GM12864 (cell line): ENCODE results near the gene TRIM38.

ENCODE experiments used
- DNase-seq: peaks from one replicate; pipeline ENCODE4 v3.0.0-alpha.2; 2011; ENCODE audit warnings: low read depth
- H3K4me3 ChIP-seq: 2 replicates; pipeline ENCODE4 v1.5.1; 2011; ENCODE audit warnings: mild to moderate bottlenecking, low read depth, low read length, control low read depth
- TF ChIP-seq, protein P1 (sequence below): IDR thresholded peaks from 2 replicates; pipeline ENCODE4 v1.5.1; 2011; ENCODE audit warnings: low read depth, mild to moderate bottlenecking, moderate library complexity, low read length, control low read depth, inconsistent platforms; ENCODE audit errors: missing control alignments

The TRIM38 gene

DNA sequence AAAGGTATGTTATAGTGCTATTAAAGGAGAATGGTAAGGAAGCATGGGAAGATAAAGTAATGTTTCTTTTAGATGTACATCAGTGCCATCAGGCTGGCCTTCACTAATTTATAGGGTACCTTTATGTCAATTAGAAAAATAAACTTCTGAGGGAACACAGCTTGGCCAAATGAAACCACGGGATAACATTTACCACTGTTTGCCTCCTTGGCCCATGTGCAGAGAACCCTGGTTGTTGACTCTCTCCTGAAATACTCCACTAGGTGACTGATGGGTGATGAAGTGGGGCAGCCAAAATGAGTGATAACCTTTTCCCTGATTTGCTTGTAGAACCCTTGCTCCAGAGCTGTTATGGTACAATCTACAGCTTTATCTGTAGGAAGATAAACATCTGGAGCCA is 9.5 kb downstream of the TRIM38 start:
- no peak overlapping the region for H3K4me3 ChIP-seq
- TF ChIP-seq, protein P1, sequence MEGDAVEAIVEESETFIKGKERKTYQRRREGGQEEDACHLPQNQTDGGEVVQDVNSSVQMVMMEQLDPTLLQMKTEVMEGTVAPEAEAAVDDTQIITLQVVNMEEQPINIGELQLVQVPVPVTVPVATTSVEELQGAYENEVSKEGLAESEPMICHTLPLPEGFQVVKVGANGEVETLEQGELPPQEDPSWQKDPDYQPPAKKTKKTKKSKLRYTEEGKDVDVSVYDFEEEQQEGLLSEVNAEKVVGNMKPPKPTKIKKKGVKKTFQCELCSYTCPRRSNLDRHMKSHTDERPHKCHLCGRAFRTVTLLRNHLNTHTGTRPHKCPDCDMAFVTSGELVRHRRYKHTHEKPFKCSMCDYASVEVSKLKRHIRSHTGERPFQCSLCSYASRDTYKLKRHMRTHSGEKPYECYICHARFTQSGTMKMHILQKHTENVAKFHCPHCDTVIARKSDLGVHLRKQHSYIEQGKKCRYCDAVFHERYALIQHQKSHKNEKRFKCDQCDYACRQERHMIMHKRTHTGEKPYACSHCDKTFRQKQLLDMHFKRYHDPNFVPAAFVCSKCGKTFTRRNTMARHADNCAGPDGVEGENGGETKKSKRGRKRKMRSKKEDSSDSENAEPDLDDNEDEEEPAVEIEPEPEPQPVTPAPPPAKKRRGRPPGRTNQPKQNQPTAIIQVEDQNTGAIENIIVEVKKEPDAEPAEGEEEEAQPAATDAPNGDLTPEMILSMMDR: no peak
- no peak for DNase-seq

DNA sequence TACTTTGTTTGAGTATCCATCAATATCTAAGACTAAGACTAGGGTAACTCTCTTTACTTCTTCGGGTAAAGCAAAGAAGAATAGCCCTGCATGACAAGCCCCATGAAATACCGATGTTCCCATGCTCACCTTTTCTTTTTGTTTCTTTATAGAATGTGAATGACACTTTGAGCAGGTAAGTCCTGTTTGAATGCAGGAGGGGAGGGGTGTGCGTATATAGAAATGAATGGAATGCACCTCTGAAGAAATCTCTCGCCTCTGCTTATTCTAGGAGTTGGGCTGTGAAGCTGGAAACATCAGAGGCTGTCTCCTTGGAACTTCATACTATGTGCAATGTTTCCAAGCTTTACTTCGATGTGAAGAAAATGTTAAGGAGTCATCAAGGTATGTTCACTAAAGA is 10.3 kb downstream of the TRIM38 start:
- no peak for DNase-seq
- TF ChIP-seq, protein P1: no peak
- no peak overlapping the region for H3K4me3 ChIP-seq

DNA sequence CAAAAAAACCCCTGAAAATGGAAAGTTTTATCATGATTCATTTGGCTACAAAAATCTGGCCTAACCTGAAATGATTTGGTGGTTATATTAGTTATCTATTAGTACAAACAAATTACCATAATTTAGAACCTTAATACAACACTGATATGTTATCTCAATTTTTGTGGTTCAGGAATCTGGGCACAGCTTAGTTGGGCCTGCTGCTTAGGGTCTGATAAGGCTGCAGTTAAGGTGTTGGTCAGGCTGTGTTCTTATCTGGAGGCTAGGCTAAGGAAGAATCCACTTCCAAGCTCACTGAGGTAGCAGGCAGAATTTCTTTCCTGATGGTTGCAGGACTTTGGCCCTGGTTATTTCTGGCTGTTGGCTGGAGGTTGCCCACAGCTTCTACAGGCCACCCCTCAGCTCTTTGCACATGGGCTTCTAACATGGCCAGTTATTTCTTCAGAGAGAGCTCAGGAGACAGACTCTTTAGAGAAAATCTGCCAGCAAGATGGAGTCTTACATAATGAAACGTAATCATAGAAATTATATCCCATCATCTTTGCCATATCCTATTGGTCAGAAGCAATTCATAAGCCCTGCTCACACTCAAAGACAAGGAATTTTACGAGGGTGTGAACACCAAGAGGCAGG is 11.4 kb downstream of the TRIM38 start:
- no peak for DNase-seq
- no peak overlapping the region for H3K4me3 ChIP-seq
- TF ChIP-seq, protein P1: no peak

DNA sequence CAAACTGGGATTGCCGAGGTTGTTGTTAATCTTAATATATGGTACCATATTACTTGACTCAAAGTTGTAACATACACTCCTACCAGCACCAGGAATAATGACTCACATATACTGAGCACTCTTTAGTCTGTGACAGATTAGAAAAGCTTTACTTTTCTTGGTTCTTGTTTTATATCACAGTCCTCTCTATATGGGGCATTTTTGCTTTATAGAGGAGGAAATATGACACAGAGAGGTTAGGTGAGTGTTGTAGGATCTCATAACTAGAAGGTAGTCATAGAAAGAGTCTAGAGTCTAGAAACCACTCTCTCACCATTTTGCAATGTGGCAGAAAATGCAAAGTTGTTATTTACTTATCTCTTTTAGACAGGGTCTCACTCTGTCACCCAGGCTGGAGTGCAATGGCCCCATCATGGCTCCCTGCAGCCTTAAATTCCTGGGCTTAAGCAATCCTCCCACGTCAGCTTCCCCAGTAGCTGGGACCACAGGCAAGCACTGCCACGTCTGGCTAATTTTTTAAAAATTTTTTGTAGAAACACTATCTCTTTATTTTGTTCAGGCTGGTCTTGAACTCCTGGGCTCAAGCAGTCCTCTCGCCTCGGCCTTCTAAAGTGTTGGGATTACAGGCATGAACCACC is 13.4 kb downstream of the TRIM38 start:
- no peak overlapping the region for H3K4me3 ChIP-seq
- DNase-seq: no peak
- TF ChIP-seq, protein P1: no peak

DNA sequence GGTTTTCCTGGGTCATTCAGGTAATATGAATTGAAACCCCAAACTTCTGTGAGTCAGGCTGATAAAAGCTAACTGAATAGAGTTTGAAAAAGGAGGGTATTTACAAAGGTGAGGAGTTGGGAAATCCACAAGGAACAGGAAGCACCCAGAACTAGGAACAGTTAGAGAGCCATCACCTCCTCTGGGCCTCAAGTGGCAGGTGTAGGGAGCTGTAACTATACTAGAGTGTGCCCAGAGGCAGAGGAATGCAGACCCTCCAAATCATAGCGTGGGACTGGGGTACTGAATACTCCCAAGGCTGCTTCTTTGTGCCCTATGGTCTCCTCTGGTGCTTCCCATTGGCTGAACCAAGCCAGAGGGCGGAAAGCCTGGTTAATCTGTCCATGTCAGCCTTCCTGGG is 18.3 kb downstream of the TRIM38 start:
- no peak for DNase-seq
- TF ChIP-seq, protein P1: no peak
- no peak overlapping the region for H3K4me3 ChIP-seq

DNA sequence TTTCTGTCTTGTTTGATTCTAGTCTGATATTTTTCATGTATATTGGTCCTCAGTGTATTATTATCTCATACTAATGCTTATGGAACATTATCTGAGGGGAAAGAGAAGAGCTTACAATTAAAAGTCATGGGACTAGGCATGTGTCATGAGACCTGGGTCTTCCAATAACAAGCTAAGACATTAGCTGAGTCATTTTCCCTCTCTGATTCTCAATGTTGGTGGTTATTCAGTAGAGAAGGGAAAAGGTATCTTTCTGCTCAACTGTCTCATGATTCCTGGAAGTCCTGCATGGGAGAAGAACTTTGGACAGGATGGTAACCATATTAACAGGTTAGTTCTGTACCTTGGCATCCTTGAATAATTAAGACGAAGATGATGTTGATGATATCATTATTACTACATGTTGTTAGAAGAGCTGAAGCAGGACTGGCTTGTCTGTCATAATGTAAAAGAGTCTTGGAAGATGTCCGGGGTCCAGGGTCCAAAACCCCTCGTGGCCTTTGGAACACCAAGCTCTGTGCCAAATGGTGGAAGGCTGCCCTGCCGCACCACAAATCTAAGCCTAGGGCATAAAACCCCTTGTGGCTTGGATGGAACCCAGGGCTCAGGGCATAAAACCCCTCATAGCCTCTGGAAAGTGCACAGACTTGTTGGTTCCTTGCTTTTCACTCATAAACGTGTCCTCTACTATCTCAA is 19.1 kb downstream of the TRIM38 start:
- H3K4me3 ChIP-seq: no peak overlapping the region
- TF ChIP-seq, protein P1: no peak
- no peak for DNase-seq
